GM12891 (cell line): ENCODE data around the gene KCNK1.

Source experiments
- DNase-seq: peaks from one replicate; pipeline ENCODE4 v3.0.0; 2011; ENCODE audit warnings: low spot score; ENCODE audit not compliant: insufficient read length
- FAIRE-seq: peaks from 2 replicates; lab custom pipeline; 2011; peaks lifted over from hg19 to GRCh38; lab: Jason Lieb, UNC
- PAX5 ChIP-seq: IDR thresholded peaks from 2 replicates; pipeline ENCODE4 v1.6.1; 2011; ENCODE audit warnings: low read length, moderate library complexity, mild to moderate bottlenecking; ENCODE audit not compliant: insufficient read depth, severe bottlenecking
- POLR2A ChIP-seq: IDR thresholded peaks from 2 replicates; pipeline ENCODE4 v1.6.1; 2011; ENCODE audit warnings: low read depth, low read length, control low read depth
- POLR2AphosphoS5 ChIP-seq: IDR thresholded peaks from 2 replicates; pipeline ENCODE4 v1.6.1; 2011; ENCODE audit warnings: low read depth, low read length, control low read depth
- POU2F2 ChIP-seq: IDR thresholded peaks from 2 replicates; pipeline ENCODE4 v1.6.1; 2011; ENCODE audit warnings: low read depth, mild to moderate bottlenecking, control low read depth, low read length, moderate library complexity
- SPI1 ChIP-seq: IDR thresholded peaks from 2 replicates; pipeline ENCODE4 v1.6.1; 2011; ENCODE audit warnings: low read depth, low read length, control low read depth
- TAF1 ChIP-seq: IDR thresholded peaks from 2 replicates; pipeline ENCODE4 v1.6.1; 2011; ENCODE audit warnings: low read depth, low read length, control low read depth

Gene KCNK1

GRCh38 chr1:233671286-233671685 is 57.4 kb downstream of the KCNK1 start:
- TF ChIP-seq POU2F2 (no peak), POLR2AphosphoS5 (no peak), TAF1 (no peak), PAX5 (no peak), SPI1 (no peak), POLR2A (no peak)
- DNase-seq: no peak
- FAIRE-seq: no peak

GRCh38 chr1:233672732-233673131 is 58.8 kb downstream of the KCNK1 start:
- FAIRE-seq (no peak), DNase-seq (no peak)
- TF ChIP-seq TAF1: no peak
- no peak for TF ChIP-seq SPI1
- TF ChIP-seq POLR2A: no peak
- no peak for TF ChIP-seq POLR2AphosphoS5
- TF ChIP-seq PAX5: no peak
- no peak for TF ChIP-seq POU2F2

- TF ChIP-seq POU2F2: no peak
- TF ChIP-seq POLR2A: no peak
- no peak for TF ChIP-seq PAX5
- TF ChIP-seq TAF1: no peak
- TF ChIP-seq SPI1: no peak
- no peak for TF ChIP-seq POLR2AphosphoS5
- FAIRE-seq (no peak), DNase-seq (no peak)
Observed at GRCh38 chr1:233673261-233673946, 59.5 kb downstream of the KCNK1 start.

GRCh38 chr1:233673947-233674431 is 60.1 kb downstream of the KCNK1 start:
- DNase-seq (no peak), FAIRE-seq (no peak)
- TF ChIP-seq POLR2AphosphoS5: no peak
- no peak for TF ChIP-seq SPI1

GRCh38 chr1:233675446-233675845 is 61.5 kb downstream of the KCNK1 start:
- TF ChIP-seq SPI1: no peak
- TF ChIP-seq POLR2A: no peak
- no peak for TF ChIP-seq PAX5
- TF ChIP-seq POU2F2: no peak
- no peak for TF ChIP-seq POLR2AphosphoS5
- TF ChIP-seq TAF1: no peak
- no peak for DNase-seq
- FAIRE-seq: no peak

- no peak for TF ChIP-seq PAX5
- TF ChIP-seq POLR2A: no peak
- no peak for TF ChIP-seq SPI1
- no peak for TF ChIP-seq POU2F2
- TF ChIP-seq POLR2AphosphoS5: no peak
- TF ChIP-seq TAF1: no peak
- no peak for DNase-seq
- FAIRE-seq: no peak
Observed at GRCh38 chr1:233675893-233676292, 62.0 kb downstream of the KCNK1 start.

GRCh38 chr1:233677690-233678354 is 63.9 kb downstream of the KCNK1 start:
- TF ChIP-seq SPI1 (no peak), PAX5 (no peak), POU2F2 (no peak), POLR2A (no peak), POLR2AphosphoS5 (no peak), TAF1 (no peak)
- DNase-seq (no peak), FAIRE-seq (no peak)

GRCh38 chr1:233679030-233679429 is 65.1 kb downstream of the KCNK1 start:
- DNase-seq (no peak), FAIRE-seq (no peak)
- TF ChIP-seq POLR2A (no peak), POLR2AphosphoS5 (no peak), SPI1 (no peak), POU2F2 (no peak), TAF1 (no peak), PAX5 (no peak)

- TF ChIP-seq SPI1: no peak
- TF ChIP-seq POLR2A: no peak
- TF ChIP-seq POU2F2: no peak
- TF ChIP-seq PAX5: no peak
- no peak for TF ChIP-seq POLR2AphosphoS5
- TF ChIP-seq TAF1: no peak
- FAIRE-seq (no peak), DNase-seq (no peak)
Observed at GRCh38 chr1:233679591-233680373, 65.9 kb downstream of the KCNK1 start.
